Activated CD4-positive, alpha-beta T cell treated with anti-CD3 and anti-CD28 coated beads, Interleukin-2, Interleukin-4, amounts not matched to agents 100 ng/mL and 50 ng/mL, durations not matched to agents 16 hours and 8 hours (primary cell): ENCODE measurements around the gene SNAP47.

Source experiments
- DNase-seq: peaks from one replicate; pipeline ENCODE4 v3.0.0-alpha.2; 2020; ENCODE audit warnings: low spot score

The SNAP47 gene

GRCh38 chr1:227785805-227786671, 50.8 kb downstream of the SNAP47 start:
- no peak for DNase-seq

- no peak for DNase-seq
Measured at GRCh38 chr1:227786673-227787512, 51.7 kb downstream of the SNAP47 start.

GRCh38 chr1:227787513-227788270, 52.5 kb downstream of the SNAP47 start:
- DNase-seq, result peak; percentile 94

GRCh38 chr1:227788271-227789083, 53.2 kb downstream of the SNAP47 start:
- DNase-seq, result peak; percentile 58

GRCh38 chr1:227789084-227790033, 54.1 kb downstream of the SNAP47 start:
- no peak for DNase-seq

GRCh38 chr1:227790034-227790400, 54.8 kb downstream of the SNAP47 start:
- no peak for DNase-seq

GRCh38 chr1:227790868-227791267, 55.6 kb downstream of the SNAP47 start:
- DNase-seq, result no peak

- no peak for DNase-seq
Measured at GRCh38 chr1:227791425-227792143, 56.3 kb downstream of the SNAP47 start.

GRCh38 chr1:227792216-227793078, 57.2 kb downstream of the SNAP47 start:
- DNase-seq, result no peak

- DNase-seq, result no peak
Measured at GRCh38 chr1:227793079-227793947, 58.1 kb downstream of the SNAP47 start.

- no peak for DNase-seq
Measured at GRCh38 chr1:227793948-227794816, 58.9 kb downstream of the SNAP47 start.

- DNase-seq, result no peak
Measured at GRCh38 chr1:227794817-227795192, 59.6 kb downstream of the SNAP47 start.

- DNase-seq, result no peak
Measured at GRCh38 chr1:227795732-227796131, 60.5 kb downstream of the SNAP47 start.

GRCh38 chr1:227796359-227796915, 61.2 kb downstream of the SNAP47 start:
- no peak for DNase-seq

GRCh38 chr1:227797144-227797543, 61.9 kb downstream of the SNAP47 start:
- no peak for DNase-seq

GRCh38 chr1:227797625-227798024, 62.4 kb downstream of the SNAP47 start:
- DNase-seq, result no peak
